Mesothelial cell of epicardium (in vitro differentiated cells): ENCODE data around the gene BAG1. TPM values are rescaled to one million over a fixed set of nuclear protein-coding genes. Genes with fewer than 3 reads are reported as not detected.

Experiments used
- DNase-seq, 2 experiments: peaks; one replicate each; pipeline ENCODE4 v3.0.0; 2021; ENCODE audit warnings: low spot score in 2 of 2; ENCODE audit not compliant: unreplicated experiment in 2 of 2
- H3K27ac Mint-ChIP-seq: 2 replicates; pipeline ENCODE4 v1.8.0; 2021; ENCODE audit warnings: mixed read lengths
- H3K27me3 Mint-ChIP-seq: 2 replicates; pipeline ENCODE4 v1.8.0; 2021; ENCODE audit warnings: low read depth, mixed read lengths
- H3K36me3 Mint-ChIP-seq: 2 replicates; pipeline ENCODE4 v1.8.0; 2021; ENCODE audit warnings: mixed read lengths
- H3K4me1 Mint-ChIP-seq: 2 replicates; pipeline ENCODE4 v1.8.0; 2021; ENCODE audit warnings: mixed read lengths
- H3K4me3 Mint-ChIP-seq: 2 replicates; pipeline ENCODE4 v1.8.0; 2021; ENCODE audit warnings: mild to moderate bottlenecking, moderate library complexity, mixed read lengths
- H3K9me3 Mint-ChIP-seq: 2 replicates; pipeline ENCODE4 v1.8.0; 2021; ENCODE audit warnings: mixed read lengths
- CTCF ChIP-seq: fragments of 200-600 bp; sonication (generic); IDR thresholded peaks from one replicate; pipeline ENCODE4 v1.5.0; 2021; ENCODE audit warnings: antibody characterized with exemption; ENCODE audit not compliant: unreplicated experiment
- total RNA-seq: library from RNA; stranded (reverse); gene quantifications from 3 replicates; pipeline ENCODE4 v1.2.1, GENCODE V29; 2021

Gene BAG1
- total RNA-seq, 1 donor from 2014 or later = 48.0 TPM

- DNase-seq = no peak
- Mint-ChIP-seq H3K27ac (peak overlapping the region; percentile 99), H3K4me3 (peak overlapping the region; percentile 91), H3K4me1 (peaks cover 20% of the 10 kb centered on the region), H3K36me3 (peaks cover 2% of the 10 kb centered on the region), H3K9me3 (no peaks in the 10 kb centered on the region), H3K27me3 (no peaks in the 10 kb centered on the region)
- TF ChIP-seq CTCF = no peak
These were observed 25.0 kb upstream of the BAG1 start for GRCh38 chr9:33289496-33289895.

- H3K4me3 Mint-ChIP-seq = no peak overlapping the region
- no peaks in the 10 kb centered on the region for H3K9me3 Mint-ChIP-seq
- H3K36me3 Mint-ChIP-seq = no peaks in the 10 kb centered on the region
- peaks cover 20% of the 10 kb centered on the region for H3K4me1 Mint-ChIP-seq
- no peaks in the 10 kb centered on the region for H3K27me3 Mint-ChIP-seq
- no peak for DNase-seq
- TF ChIP-seq CTCF = no peak
- peak overlapping the region; percentile 16 for H3K27ac Mint-ChIP-seq
These were observed 24.4 kb upstream of the BAG1 start for GRCh38 chr9:33288828-33289483.

- peak overlapping the region; percentile 18 for H3K4me3 Mint-ChIP-seq
- no peak overlapping the region for H3K27ac Mint-ChIP-seq
- no peak for TF ChIP-seq CTCF
- no peaks in the 10 kb centered on the region for H3K9me3 Mint-ChIP-seq
- no peak for DNase-seq
- no peaks in the 10 kb centered on the region for H3K27me3 Mint-ChIP-seq
- H3K4me1 Mint-ChIP-seq = peaks cover 20% of the 10 kb centered on the region
- H3K36me3 Mint-ChIP-seq = no peaks in the 10 kb centered on the region
These were observed 23.7 kb upstream of the BAG1 start for GRCh38 chr9:33288235-33288634.

- no peaks in the 10 kb centered on the region for H3K27me3 Mint-ChIP-seq
- no peak for DNase-seq
- peaks cover 4% of the 10 kb centered on the region for H3K36me3 Mint-ChIP-seq
- no peak for TF ChIP-seq CTCF
- no peaks in the 10 kb centered on the region for H3K9me3 Mint-ChIP-seq
- peaks cover 12% of the 10 kb centered on the region for H3K4me1 Mint-ChIP-seq
- no peak overlapping the region for H3K27ac Mint-ChIP-seq
- no peak overlapping the region for H3K4me3 Mint-ChIP-seq
These were observed 22.6 kb upstream of the BAG1 start for GRCh38 chr9:33287087-33287490.

GRCh38 chr9:33285502-33285901 is 21.0 kb upstream of the BAG1 start:
- no peaks in the 10 kb centered on the region for H3K9me3 Mint-ChIP-seq

More at GRCh38 chr9:33285502-33285901, 21.0 kb upstream of the BAG1 start:
- Mint-ChIP-seq H3K36me3 (peaks cover 8% of the 10 kb centered on the region), H3K27ac (no peak overlapping the region), H3K27me3 (no peaks in the 10 kb centered on the region), H3K4me3 (no peak overlapping the region), H3K4me1 (no peaks in the 10 kb centered on the region)
- TF ChIP-seq CTCF = no peak
- no peak for DNase-seq
